ENCODE results near the gene YWHAB.

Gene YWHAB

GRCh38 chr20:44908987-44909871 is 23.7 kb downstream of the YWHAB start:
- H4K20me1 ChIP-seq (ENCODE audit: insufficient read depth, low read length, poor library complexity, severe bottlenecking) = no peaks in the 10 kb centered on the region
- TF ChIP-seq, protein P1, sequence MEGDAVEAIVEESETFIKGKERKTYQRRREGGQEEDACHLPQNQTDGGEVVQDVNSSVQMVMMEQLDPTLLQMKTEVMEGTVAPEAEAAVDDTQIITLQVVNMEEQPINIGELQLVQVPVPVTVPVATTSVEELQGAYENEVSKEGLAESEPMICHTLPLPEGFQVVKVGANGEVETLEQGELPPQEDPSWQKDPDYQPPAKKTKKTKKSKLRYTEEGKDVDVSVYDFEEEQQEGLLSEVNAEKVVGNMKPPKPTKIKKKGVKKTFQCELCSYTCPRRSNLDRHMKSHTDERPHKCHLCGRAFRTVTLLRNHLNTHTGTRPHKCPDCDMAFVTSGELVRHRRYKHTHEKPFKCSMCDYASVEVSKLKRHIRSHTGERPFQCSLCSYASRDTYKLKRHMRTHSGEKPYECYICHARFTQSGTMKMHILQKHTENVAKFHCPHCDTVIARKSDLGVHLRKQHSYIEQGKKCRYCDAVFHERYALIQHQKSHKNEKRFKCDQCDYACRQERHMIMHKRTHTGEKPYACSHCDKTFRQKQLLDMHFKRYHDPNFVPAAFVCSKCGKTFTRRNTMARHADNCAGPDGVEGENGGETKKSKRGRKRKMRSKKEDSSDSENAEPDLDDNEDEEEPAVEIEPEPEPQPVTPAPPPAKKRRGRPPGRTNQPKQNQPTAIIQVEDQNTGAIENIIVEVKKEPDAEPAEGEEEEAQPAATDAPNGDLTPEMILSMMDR (conservative IDR thresholded peaks at IDR 0.05; ENCODE audit: low read length) = no peak
- no peak for TF ChIP-seq EZH2phosphoT487 (IDR thresholded peaks at IDR 0.05; ENCODE audit: borderline replicate concordance)
- H3K9ac ChIP-seq (ENCODE audit: low read depth, low read length, poor library complexity, severe bottlenecking) = peak overlapping the region; percentile 39
- H3F3A ChIP-seq (ENCODE audit: low read depth) = no peaks in the 10 kb centered on the region
- H3K79me2 ChIP-seq (ENCODE audit: insufficient read depth, low read length) = no peaks in the 10 kb centered on the region
- peaks cover 47% of the 10 kb centered on the region for H3K36me3 ChIP-seq (ENCODE audit: insufficient read depth, low read length)
- no peaks in the 10 kb centered on the region for H3K27me3 ChIP-seq (ENCODE audit: insufficient read depth, low read length, poor library complexity, severe bottlenecking)
- H2AFZ ChIP-seq (ENCODE audit: low read length) = no peak overlapping the region
- no peaks in the 10 kb centered on the region for H3K9me3 ChIP-seq (ENCODE audit: insufficient read depth, low read depth, low read length)
- peak overlapping the region; percentile 97 for H3K4me2 ChIP-seq (ENCODE audit: low read depth, low read length, poor library complexity, severe bottlenecking)
- peak overlapping the region; percentile 86 for H3K4me3 ChIP-seq (ENCODE audit: low read length, poor library complexity, severe bottlenecking)
- H3K4me1 ChIP-seq (ENCODE audit: insufficient read depth, low read length, poor library complexity, severe bottlenecking) = peaks cover 9% of the 10 kb centered on the region
- no peaks in the 10 kb centered on the region for H3K9me2 ChIP-seq (replicated peaks; ENCODE audit: low read depth, low read length)

DNA sequence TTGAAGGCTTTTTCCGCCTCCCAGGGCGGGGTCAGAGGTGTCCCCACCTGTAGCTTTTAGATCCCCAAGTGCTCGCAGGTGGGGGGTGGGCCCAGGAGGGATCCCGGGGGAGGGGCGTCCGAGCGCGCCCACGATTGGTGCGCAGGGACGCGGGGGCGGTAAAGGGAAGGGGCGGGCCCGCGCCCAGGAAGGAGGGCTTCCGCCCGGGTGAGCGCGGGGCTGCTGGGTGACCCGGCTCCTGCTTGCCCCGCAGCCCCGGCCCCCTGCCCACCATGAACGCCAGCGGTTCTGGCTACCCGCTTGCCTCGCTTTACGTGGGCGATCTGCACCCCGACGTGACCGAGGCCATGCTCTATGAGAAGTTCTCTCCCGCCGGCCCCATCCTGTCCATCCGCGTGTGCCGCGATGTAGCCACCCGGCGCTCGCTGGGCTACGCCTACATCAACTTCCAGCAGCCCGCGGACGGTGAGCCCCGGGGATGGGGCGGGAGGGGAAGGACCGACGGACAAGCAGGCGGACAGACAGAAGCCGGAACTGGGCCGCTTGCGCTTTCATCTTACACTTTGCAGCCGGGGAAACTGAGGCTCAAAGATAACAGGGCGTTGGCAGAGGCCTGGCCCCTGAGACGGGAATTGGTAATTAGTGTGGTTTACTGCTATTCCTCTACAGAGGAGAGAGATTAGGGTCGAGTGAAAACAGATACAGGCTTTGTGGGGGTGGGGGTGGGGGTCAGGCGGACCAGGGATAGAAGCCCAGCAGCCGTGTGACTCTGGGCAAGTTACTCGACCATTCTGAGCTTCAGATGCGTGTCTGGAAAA is 24.6 kb downstream of the YWHAB start, which contains the start of gene PABPC1L:
Gene PABPC1L, plus strand, starts transcription at position 189 of the 818 bp plus-strand sequence. Its CDS starts 84 bp downstream, at position 273.
- no peak for TF ChIP-seq EZH2phosphoT487 (IDR thresholded peaks at IDR 0.05; ENCODE audit: borderline replicate concordance)
- TF ChIP-seq, protein P1 (conservative IDR thresholded peaks at IDR 0.05; ENCODE audit: low read length) = no peak
- Histone ChIP-seq H2AFZ (ENCODE audit: low read length) (peak within 1 kb of the TSS; percentile 84), H3K9me3 (ENCODE audit: insufficient read depth, low read depth, low read length) (no peaks in the 10 kb centered on the region), H3K27me3 (ENCODE audit: insufficient read depth, low read length, poor library complexity, severe bottlenecking) (no peaks in the 10 kb centered on the region), H3K4me1 (ENCODE audit: insufficient read depth, low read length, poor library complexity, severe bottlenecking) (peaks cover 15% of the 10 kb centered on the region), H4K20me1 (ENCODE audit: insufficient read depth, low read length, poor library complexity, severe bottlenecking) (no peaks in the 10 kb centered on the region), H3K36me3 (ENCODE audit: insufficient read depth, low read length) (peaks cover 38% of the 10 kb centered on the region), H3K9ac (ENCODE audit: low read depth, low read length, poor library complexity, severe bottlenecking) (peak within 1 kb of the TSS; percentile 72), H3K9me2 (replicated peaks; ENCODE audit: low read depth, low read length) (no peaks in the 10 kb centered on the region), H3K79me2 (ENCODE audit: insufficient read depth, low read length) (no peaks in the 10 kb centered on the region), H3F3A (ENCODE audit: low read depth) (no peaks in the 10 kb centered on the region), H3K4me3 (ENCODE audit: low read length, poor library complexity, severe bottlenecking) (peak within 1 kb of the TSS; percentile 86), H3K4me2 (ENCODE audit: low read depth, low read length, poor library complexity, severe bottlenecking) (peak within 1 kb of the TSS; percentile 97)

GRCh38 chr20:44910690-44911262 is 25.3 kb downstream of the YWHAB start:
- H2AFZ ChIP-seq (ENCODE audit: low read length) = peak overlapping the region; percentile 84

More at GRCh38 chr20:44910690-44911262, 25.3 kb downstream of the YWHAB start:
- Histone ChIP-seq H3K79me2 (ENCODE audit: insufficient read depth, low read length) (no peaks in the 10 kb centered on the region), H3F3A (ENCODE audit: low read depth) (no peaks in the 10 kb centered on the region), H3K4me2 (ENCODE audit: low read depth, low read length, poor library complexity, severe bottlenecking) (peak overlapping the region; percentile 97), H3K9ac (ENCODE audit: low read depth, low read length, poor library complexity, severe bottlenecking) (peak overlapping the region; percentile 72), H3K4me3 (ENCODE audit: low read length, poor library complexity, severe bottlenecking) (peak overlapping the region; percentile 86), H3K4me1 (ENCODE audit: insufficient read depth, low read length, poor library complexity, severe bottlenecking) (peaks cover 17% of the 10 kb centered on the region), H3K36me3 (ENCODE audit: insufficient read depth, low read length) (peaks cover 31% of the 10 kb centered on the region), H3K27me3 (ENCODE audit: insufficient read depth, low read length, poor library complexity, severe bottlenecking) (no peaks in the 10 kb centered on the region), H4K20me1 (ENCODE audit: insufficient read depth, low read length, poor library complexity, severe bottlenecking) (no peaks in the 10 kb centered on the region), H3K9me2 (replicated peaks; ENCODE audit: low read depth, low read length) (no peaks in the 10 kb centered on the region), H3K9me3 (ENCODE audit: insufficient read depth, low read depth, low read length) (no peaks in the 10 kb centered on the region)
- no peak for TF ChIP-seq EZH2phosphoT487 (IDR thresholded peaks at IDR 0.05; ENCODE audit: borderline replicate concordance)
- TF ChIP-seq, protein P1 (conservative IDR thresholded peaks at IDR 0.05; ENCODE audit: low read length) = no peak

Data from Loucy (cell line).